Muscle of back (tissue), 11 donors: ENCODE results near the gene PTRH1. TPM values are rescaled to one million over a fixed set of nuclear protein-coding genes. Genes with fewer than 3 reads are reported as not detected.

ENCODE experiments used
- DNase-seq, 3 donors: peaks; one replicate each; pipeline versions ENCODE4 v3.0.0 to v3.0.0-alpha.2; 2013
- polyA plus RNA-seq, 10 donors: library from polyadenylated mRNA; unstranded; fragments of 120-200 nt; gene quantifications; one replicate each; pipeline ENCODE4 v1.2.1, GENCODE V29; 2013; ENCODE audit not compliant: insufficient read length in 10 of 10

Gene PTRH1
- polyA plus RNA-seq, 10 donors, result 4.4 to 8.2 (median 6.4) TPM

- peak in 1 of 3 donors; percentile 37 for DNase-seq
Observed at GRCh38 chr9:127667127-127667844, 48.2 kb downstream of the PTRH1 start.

GRCh38 chr9:127664678-127665507 lies 50.6 kb downstream of the PTRH1 start:
- DNase-seq, result peak in 2 of 3 donors; percentile 34 to 65

GRCh38 chr9:127664324-127664677 lies 51.2 kb downstream of the PTRH1 start:
- no peak for DNase-seq

Other genes starting within 250 kb of the PTRH1 start
- 10 to 100 TPM in 9 of 10 donors, 1 to 10 TPM in 1; 9.9 to 17.4 (median 14.2) TPM for gene STXBP1, start 103.4 kb downstream of the PTRH1 start, polyA plus RNA-seq
- gene CFAP157, start 8.7 kb downstream of the PTRH1 start, polyA plus RNA-seq, result 1 to 10 TPM in 6 of 10 donors, under 1 TPM in 4; 0.64 to 1.5 (median 1.1) TPM
- under 1 TPM in 6 of 10 donors, not detected in 4; 0.03 to 0.16 (median 0.06) TPM for gene TTC16, start 416 bp upstream of the PTRH1 start, polyA plus RNA-seq
- 10 to 100 TPM in 1 of 10 donors, 1 to 10 TPM in 9; 5.8 to 11.8 (median 7.1) TPM for gene TOR2A, start 19.6 kb upstream of the PTRH1 start, polyA plus RNA-seq
- 10 to 100 TPM; 15.5 to 24.4 (median 18.0) TPM for gene SH2D3C, start 63.0 kb upstream of the PTRH1 start, polyA plus RNA-seq
- 10 to 100 TPM; 36.7 to 46.5 (median 41.3) TPM for gene CDK9, start 70.4 kb upstream of the PTRH1 start, polyA plus RNA-seq
- gene FPGS, start 87.2 kb upstream of the PTRH1 start, polyA plus RNA-seq, result 10 to 100 TPM; 28.8 to 42.1 (median 37.9) TPM
- 10 to 100 TPM; 40.6 to 74.5 (median 52.4) TPM for gene ENG, start 139.0 kb upstream of the PTRH1 start, polyA plus RNA-seq
- gene AK1, start 162.0 kb upstream of the PTRH1 start, polyA plus RNA-seq, result 1,000 to 10,000 TPM in 7 of 10 donors, 100 to 1,000 TPM in 3; 607 to 1,079 (median 1,015) TPM
- gene ST6GALNAC6, start 183.9 kb upstream of the PTRH1 start, polyA plus RNA-seq, result 10 to 100 TPM; 40.4 to 58.5 (median 46.6) TPM
- gene ST6GALNAC4, start 201.4 kb upstream of the PTRH1 start, polyA plus RNA-seq, result 10 to 100 TPM; 24.8 to 41.2 (median 29.6) TPM
- 1 to 10 TPM; 1.3 to 5.7 (median 2.1) TPM for gene PIP5KL1, start 215.1 kb upstream of the PTRH1 start, polyA plus RNA-seq
- 10 to 100 TPM; 15.7 to 25.3 (median 22.5) TPM for gene DPM2, start 222.2 kb upstream of the PTRH1 start, polyA plus RNA-seq